Fibroblast of skin of right quadriceps (primary cell): Measurements from ENCODE around the gene TICAM1.
"Not testable (repeated sequence)": the region's sequence is repeated elsewhere in the genome, so short reads cannot be mapped to it uniquely, and the experiment has no call there.

Experiments
- DNase-seq: peaks from one replicate; pipeline ENCODE4 v3.0.0-alpha.2; 2013

Gene TICAM1

DNA sequence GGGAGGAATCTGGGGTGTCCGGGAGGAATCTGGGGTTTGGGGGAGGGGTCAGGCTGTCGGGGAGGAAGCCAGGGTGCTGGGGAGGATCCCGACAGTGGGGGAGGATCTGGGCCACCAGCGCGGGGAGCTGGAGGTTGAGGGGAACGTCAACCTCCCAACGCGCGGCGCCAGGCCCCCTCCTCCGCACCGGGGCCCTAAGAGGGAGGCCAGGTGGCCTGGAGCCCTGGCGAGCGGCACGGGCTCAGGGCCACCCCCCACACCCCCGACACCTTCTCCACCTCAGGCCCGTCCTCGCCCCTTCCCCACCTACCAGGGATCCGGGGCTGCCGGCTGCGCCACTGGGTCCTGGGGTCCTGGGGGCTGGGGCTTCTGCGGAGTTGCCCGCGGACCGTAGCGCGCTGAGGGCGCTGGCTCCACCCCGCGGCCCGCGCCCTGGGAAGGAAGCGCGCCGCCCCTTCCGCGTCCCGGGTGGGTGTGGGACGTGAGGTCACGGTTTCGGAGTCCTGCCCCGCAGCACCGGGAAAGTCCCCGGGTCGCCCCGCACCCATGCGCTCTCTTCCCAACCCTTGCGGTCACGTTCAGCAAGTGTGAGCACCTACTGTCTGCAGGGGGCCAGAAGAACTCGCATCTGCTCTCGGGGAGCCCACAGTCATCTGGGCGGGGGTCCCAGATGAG is at the start of gene TICAM1:
Gene TICAM1, minus strand, starts transcription at position 409 of the 675 bp plus-strand sequence. CDS start 13,335 bp downstream, outside the sequence.
- DNase-seq: peak; percentile 40

DNA sequence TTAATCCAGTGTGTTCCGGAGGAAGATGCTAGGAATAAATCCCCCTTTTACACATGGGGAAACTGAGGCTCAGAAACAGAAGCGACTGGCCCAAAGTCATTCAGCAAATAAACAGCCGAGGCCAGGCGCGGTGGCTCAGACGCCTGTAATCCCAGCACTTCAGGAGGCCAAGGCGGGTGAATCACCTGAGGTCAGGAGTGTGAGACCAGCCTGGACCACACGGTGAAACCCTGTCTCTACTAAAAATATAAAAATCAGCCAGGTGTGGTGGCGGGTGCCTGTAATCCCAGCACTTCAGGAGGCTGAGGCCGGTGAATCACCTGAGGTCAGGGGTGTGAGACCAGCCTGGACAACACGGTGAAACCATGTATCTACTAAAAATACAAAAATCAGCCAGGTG is 47.5 kb upstream of the TICAM1 start:
- DNase-seq: no peak

- peak; percentile 8 for DNase-seq
Measured at GRCh38 chr19:4878491-4878968, 47.0 kb upstream of the TICAM1 start.

DNA sequence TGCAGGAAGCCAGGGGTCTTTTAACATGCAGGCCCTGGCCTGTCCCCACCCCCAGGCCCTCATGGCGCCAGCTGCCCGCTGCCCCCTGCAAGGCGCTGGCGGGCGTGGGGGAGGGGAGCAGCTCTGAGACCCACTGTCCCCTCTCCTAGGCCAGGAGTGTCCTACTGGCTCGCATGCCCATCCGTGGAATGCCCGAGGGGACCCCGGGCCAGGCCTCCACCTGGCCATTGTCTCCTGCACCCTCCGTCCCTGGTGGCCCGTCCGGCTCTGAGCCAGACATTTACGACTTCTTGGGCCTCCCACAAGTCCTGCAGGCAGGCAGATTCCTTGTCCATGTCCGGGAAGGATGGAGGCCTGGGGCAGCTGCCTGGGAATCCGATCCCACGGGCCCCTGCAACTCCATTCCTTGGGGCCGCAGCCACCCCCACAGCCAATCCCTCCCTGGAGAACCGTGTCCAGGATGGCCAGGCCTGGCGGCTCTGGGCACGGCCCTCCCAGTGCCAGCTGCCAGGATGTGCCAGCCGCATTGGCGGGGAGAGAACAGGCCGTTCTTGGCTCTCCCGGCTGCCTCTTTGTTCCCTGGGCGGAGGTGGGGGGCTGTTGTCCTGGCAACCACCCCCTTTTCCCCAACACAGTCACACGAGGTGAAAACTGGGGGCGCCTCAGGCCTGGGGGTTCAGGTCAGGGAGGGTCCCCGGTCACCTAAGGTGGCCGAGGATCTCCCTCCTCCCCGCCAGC is 46.4 kb upstream of the TICAM1 start:
- DNase-seq: no peak

DNA sequence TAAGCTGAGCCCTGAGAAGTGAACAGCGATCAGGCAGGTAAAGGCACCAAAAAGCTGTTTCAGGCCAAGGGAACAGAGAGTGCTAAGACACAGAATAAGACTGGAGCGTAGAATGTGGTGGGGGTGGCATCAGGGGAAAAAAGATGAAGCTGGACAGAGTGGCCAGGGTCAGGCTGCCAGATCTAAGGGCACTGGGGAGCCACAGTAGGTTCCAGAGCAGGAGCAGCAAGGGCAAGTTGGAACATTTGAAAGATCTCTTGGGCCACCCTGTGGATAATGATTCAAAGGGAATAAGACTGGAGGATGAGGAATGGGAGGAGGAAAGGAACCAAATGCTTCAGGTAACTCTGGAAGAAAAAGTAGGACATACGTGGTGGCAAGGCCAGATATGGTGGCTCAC is 42.4 kb upstream of the TICAM1 start:
- no peak for DNase-seq

- no peak for DNase-seq
Measured at GRCh38 chr19:4871711-4872110, 40.2 kb upstream of the TICAM1 start.

DNA sequence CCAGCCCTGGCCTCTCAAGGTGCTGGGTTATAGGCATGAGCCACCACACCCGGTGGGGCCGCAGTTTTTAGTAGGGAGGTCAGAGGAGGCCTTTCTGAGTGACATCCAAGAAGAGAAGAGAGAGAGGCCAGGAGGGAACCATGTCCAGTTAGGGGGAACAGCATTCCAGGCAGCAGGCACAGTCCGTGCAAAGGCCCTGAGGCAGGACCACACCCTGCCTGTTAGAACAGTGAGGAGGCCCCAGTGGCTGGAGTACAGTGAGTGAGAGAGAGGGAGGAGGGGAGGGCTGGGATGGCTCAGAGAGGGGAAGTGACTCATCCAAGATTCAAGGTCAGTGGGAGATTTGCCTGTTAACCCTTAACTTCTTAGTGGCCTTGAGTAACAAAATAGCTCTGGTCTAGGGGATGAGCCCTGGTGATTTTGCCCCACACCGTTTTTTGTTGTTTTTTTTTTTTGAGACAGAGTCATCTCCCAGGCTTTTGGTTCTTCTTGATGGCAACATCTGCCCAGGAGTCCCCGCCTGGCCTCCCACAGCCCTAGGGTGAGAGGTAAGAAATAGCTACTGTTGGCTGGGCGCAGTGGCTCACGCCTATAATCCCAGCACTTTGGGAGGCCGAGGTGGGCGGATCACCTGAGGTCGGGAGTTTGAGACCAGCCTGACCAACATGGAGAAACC is 38.7 kb upstream of the TICAM1 start:
- DNase-seq: peak; percentile 91

GRCh38 chr19:4868286-4868834 is 36.8 kb upstream of the TICAM1 start:
- DNase-seq: no peak

- DNase-seq: peak; percentile 95
Measured at GRCh38 chr19:4867534-4868285, 36.2 kb upstream of the TICAM1 start, which contains the start of gene PLIN3. Gene PLIN3, minus strand, starts transcription at chr19:4867667. Its CDS starts 6,273 bp downstream, at chr19:4861394.

- peak; percentile 49 for DNase-seq
Measured at GRCh38 chr19:4866595-4867424, 35.3 kb upstream of the TICAM1 start.

GRCh38 chr19:4861147-4861546 is 29.6 kb upstream of the TICAM1 start:
- no peak for DNase-seq

DNA sequence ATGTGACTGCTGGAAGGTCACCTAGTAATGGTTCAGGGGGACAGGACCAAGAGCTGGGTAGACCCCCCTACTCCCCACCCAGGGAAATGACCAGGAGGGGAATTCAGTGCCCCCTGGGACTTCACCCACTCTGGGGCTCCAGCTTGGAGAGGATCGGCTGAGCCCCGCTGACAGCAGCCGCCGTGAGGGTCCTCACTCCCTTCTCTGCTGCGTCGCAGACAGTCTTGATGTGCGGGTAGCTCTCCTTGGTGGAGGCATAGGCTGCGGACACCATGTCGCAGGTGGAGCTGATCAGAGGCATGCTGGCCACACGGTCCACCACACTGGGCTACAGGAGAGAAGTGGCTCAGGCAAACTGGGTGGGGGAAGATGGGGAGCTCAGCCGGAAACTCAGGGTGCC is 28.2 kb upstream of the TICAM1 start:
- DNase-seq: no peak

- not testable (repeated sequence) for DNase-seq
Measured at GRCh38 chr19:4856468-4856867, 25.0 kb upstream of the TICAM1 start.

GRCh38 chr19:4853506-4853905 is 22.0 kb upstream of the TICAM1 start:
- not testable (repeated sequence) for DNase-seq

- DNase-seq: no peak
Measured at GRCh38 chr19:4852484-4852883, 21.0 kb upstream of the TICAM1 start.

DNA sequence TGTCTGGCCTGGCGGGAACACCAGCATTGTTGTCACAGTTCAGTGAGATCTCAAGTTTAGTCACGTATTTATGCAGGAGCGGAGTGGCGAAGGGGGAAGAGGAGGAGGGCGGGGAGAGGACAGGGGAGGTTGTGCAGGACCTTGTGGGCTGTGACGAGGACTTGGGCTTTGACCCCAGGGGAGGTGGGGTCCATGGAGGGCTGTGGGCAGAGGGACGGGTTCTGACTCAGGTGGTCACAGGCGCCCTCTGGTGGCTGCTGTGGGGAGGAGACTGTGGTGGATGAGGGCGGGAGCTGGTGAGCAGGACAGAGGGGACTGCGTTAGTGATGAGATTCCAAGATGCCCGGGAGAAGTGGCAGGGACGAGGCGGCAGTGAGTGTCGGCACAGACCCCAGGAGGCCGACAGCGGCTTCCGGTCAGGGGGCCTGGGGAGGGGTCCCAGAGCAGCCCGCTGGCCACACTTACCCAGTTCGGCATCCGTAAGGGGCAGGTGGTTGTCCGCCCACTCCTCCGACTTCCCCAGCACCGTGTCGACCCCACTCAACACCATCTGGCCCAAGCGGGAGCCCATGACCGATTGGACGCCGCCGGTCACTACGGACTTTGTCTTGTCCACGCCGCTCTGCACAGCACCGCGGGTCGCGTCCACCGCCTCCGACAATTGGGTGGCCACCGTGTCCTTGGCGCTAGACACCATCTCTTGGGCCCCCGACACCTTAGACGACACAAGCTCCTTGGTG is 20.2 kb upstream of the TICAM1 start:
- peak; percentile 51 for DNase-seq

GRCh38 chr19:4849019-4849418 is 17.5 kb upstream of the TICAM1 start:
- no peak for DNase-seq

GRCh38 chr19:4847190-4847973 is 15.9 kb upstream of the TICAM1 start:
- DNase-seq: no peak

- DNase-seq: peak; percentile 17
Measured at GRCh38 chr19:4845975-4846374, 14.5 kb upstream of the TICAM1 start.
